ENCODE results near the gene PAPOLB.

PAPOLB gene

DNA sequence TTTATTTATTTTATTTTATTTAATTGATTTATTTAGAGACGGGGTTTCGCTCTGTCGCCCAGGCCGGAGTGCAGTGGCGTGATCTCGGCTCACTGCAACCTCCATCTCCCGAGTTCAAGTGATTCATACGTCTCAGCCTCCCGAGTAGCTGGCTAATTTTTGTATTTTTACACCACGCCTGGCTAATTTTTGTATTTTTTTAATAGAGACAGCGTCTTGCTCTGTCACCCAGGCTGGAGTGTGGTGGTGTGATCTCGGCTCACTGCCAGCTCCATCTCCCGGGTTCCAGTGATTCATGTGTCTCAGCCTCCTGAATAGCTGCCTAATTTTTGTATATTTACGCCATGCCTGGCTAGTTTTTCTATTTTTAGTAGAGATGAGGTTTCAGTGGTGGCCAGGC, 52.2 kb downstream of the PAPOLB start:
- no peak for DNase-seq (ENCODE audit: low spot score)
- TF ChIP-seq, protein P1, sequence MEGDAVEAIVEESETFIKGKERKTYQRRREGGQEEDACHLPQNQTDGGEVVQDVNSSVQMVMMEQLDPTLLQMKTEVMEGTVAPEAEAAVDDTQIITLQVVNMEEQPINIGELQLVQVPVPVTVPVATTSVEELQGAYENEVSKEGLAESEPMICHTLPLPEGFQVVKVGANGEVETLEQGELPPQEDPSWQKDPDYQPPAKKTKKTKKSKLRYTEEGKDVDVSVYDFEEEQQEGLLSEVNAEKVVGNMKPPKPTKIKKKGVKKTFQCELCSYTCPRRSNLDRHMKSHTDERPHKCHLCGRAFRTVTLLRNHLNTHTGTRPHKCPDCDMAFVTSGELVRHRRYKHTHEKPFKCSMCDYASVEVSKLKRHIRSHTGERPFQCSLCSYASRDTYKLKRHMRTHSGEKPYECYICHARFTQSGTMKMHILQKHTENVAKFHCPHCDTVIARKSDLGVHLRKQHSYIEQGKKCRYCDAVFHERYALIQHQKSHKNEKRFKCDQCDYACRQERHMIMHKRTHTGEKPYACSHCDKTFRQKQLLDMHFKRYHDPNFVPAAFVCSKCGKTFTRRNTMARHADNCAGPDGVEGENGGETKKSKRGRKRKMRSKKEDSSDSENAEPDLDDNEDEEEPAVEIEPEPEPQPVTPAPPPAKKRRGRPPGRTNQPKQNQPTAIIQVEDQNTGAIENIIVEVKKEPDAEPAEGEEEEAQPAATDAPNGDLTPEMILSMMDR (IDR thresholded peaks at IDR 0.05; ENCODE audit: borderline replicate concordance, control extremely low read depth, extremely low read depth, insufficient read depth, missing control alignments), result no peak
- in situ Hi-C loops (cut with MboI; ENCODE audit: low sequenced_read_pairs, unreplicated experiment), result no loop called here

- in situ Hi-C loops (cut with MboI; ENCODE audit: low sequenced_read_pairs, unreplicated experiment), result no loop called here
- DNase-seq (ENCODE audit: low spot score), result no peak
- TF ChIP-seq, protein P1 (IDR thresholded peaks at IDR 0.05; ENCODE audit: borderline replicate concordance, control extremely low read depth, extremely low read depth, insufficient read depth, missing control alignments), result no peak
Measured at GRCh38 chr7:4809091-4809591, 52.7 kb downstream of the PAPOLB start.

GRCh38 chr7:4808565-4808964, 53.3 kb downstream of the PAPOLB start:
- TF ChIP-seq, protein P1 (IDR thresholded peaks at IDR 0.05; ENCODE audit: borderline replicate concordance, control extremely low read depth, extremely low read depth, insufficient read depth, missing control alignments), result no peak
- no peak for DNase-seq (ENCODE audit: low spot score)
- in situ Hi-C loops (cut with MboI; ENCODE audit: low sequenced_read_pairs, unreplicated experiment), result no loop called here

GRCh38 chr7:4808026-4808425, 53.8 kb downstream of the PAPOLB start:
- in situ Hi-C loops (cut with MboI; ENCODE audit: low sequenced_read_pairs, unreplicated experiment), result no loop called here
- TF ChIP-seq, protein P1 (IDR thresholded peaks at IDR 0.05; ENCODE audit: borderline replicate concordance, control extremely low read depth, extremely low read depth, insufficient read depth, missing control alignments), result no peak
- DNase-seq (ENCODE audit: low spot score), result no peak

Measured in GM13976 (cell line).